Breast epithelium (tissue), 3 donors: ENCODE measurements around the gene AFAP1L1.

Experiments
- POLR2A ChIP-seq: fragments of 450-650 bp; IDR thresholded peaks from one replicate; pipeline ENCODE4 v1.6.1; 2016; ENCODE audit warnings: antibody characterized with exemption, mild to moderate bottlenecking, moderate library complexity
- POLR2AphosphoS5 ChIP-seq, 3 donors: sonication (generic); formaldehyde crosslinking; IDR thresholded peaks; one replicate each; pipeline ENCODE4 v1.6.1; 2017; ENCODE audit warnings: antibody characterized with exemption in 3 of 3
- TF ChIP-seq, protein P1 (sequence below), 3 donors: fragments of 450-650 bp; IDR thresholded peaks; one replicate each; pipeline ENCODE4 v1.5.1; 2016 to 2017; ENCODE audit warnings: antibody characterized with exemption in 3 of 3, mild to moderate bottlenecking in 3 of 3, moderate library complexity in 3 of 3

DNA sequence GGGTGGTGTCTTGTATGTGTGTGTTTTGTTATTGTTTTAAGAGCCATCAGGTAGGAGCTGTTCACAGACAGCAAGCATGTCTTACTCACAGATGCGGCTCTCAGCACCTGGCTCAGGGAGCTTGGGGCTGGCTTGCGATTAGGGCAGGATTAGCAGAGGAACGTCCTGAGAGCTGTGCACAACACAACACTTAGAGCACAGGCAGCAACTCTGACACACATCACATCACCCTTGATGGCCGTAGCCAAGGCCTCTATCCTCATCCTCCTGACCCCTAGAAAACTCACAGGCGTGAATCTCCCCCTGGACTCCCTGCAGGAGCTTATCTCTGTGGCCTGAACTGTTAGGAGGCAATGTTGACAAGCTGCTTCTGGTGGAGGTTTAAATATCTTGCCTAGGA, 114.5 kb downstream of the AFAP1L1 start:
- TF ChIP-seq, protein P1, sequence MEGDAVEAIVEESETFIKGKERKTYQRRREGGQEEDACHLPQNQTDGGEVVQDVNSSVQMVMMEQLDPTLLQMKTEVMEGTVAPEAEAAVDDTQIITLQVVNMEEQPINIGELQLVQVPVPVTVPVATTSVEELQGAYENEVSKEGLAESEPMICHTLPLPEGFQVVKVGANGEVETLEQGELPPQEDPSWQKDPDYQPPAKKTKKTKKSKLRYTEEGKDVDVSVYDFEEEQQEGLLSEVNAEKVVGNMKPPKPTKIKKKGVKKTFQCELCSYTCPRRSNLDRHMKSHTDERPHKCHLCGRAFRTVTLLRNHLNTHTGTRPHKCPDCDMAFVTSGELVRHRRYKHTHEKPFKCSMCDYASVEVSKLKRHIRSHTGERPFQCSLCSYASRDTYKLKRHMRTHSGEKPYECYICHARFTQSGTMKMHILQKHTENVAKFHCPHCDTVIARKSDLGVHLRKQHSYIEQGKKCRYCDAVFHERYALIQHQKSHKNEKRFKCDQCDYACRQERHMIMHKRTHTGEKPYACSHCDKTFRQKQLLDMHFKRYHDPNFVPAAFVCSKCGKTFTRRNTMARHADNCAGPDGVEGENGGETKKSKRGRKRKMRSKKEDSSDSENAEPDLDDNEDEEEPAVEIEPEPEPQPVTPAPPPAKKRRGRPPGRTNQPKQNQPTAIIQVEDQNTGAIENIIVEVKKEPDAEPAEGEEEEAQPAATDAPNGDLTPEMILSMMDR (IDR thresholded peaks at IDR 0.05): no peak
- no peak for TF ChIP-seq POLR2A
- TF ChIP-seq POLR2AphosphoS5 (IDR thresholded peaks at IDR 0.05): no peak
